ENCODE data around the gene GPR55. TPM values are rescaled to one million over a fixed set of nuclear protein-coding genes. Genes with fewer than 3 reads are reported as not detected.

The GPR55 gene
- total and polyA plus RNA-seq, 2 of the 4 experiments (the other 2 are of a cell fraction), result 0.03 TPM; not detected in 1

- Histone ChIP-seq H4K91ac (ENCODE audit: insufficient read depth, low read depth, low read length) (no peak overlapping the region), H3K23ac (ENCODE audit: low read depth, low read length) (no peak overlapping the region), H4K20me1 (ENCODE audit: insufficient read depth, low read length) (no peaks in the 10 kb centered on the region), H2AFZ (replicated peaks; ENCODE audit: low read length, poor library complexity) (no peak overlapping the region), H3K4me3 (ENCODE audit: insufficient read depth, low read depth, low read length) (0 out of 2 replicates have a peak overlapping the region, but pooled peaks have one; percentile 3), H3K36me3 (ENCODE audit: control insufficient read depth, insufficient read depth, low read length) (no peaks in the 10 kb centered on the region), H2BK120ac (ENCODE audit: low read depth, low read length) (no peak overlapping the region), H3K27ac (ENCODE audit: insufficient read depth, low read length) (no peak overlapping the region), H2AK5ac (ENCODE audit: low read depth, low read length) (no peak overlapping the region), H3K4me1 (ENCODE audit: control insufficient read depth, insufficient read depth, low read length) (0 out of 2 replicates have a peak, but pooled peaks cover 2% of the 10 kb centered on the region), H3K18ac (ENCODE audit: low read depth, low read length) (no peak overlapping the region), H3K4ac (ENCODE audit: low read depth, low read length) (no peak overlapping the region), H3K9me3 (ENCODE audit: control insufficient read depth, insufficient read depth, low read length) (no peaks in the 10 kb centered on the region), H3K27me3 (ENCODE audit: control insufficient read depth, insufficient read depth, low read length) (peaks cover 4% of the 10 kb centered on the region), H4K8ac (ENCODE audit: low read depth in 2 of 2, low read length in 2 of 2) (no peak overlapping the region), H2AK9ac (replicated peaks; ENCODE audit: low read depth, low read length, poor library complexity) (no peak overlapping the region), H2BK20ac (ENCODE audit: low read depth, low read length) (no peak overlapping the region), H4K5ac (ENCODE audit: low read depth, low read length) (no peak overlapping the region), H3K56ac (ENCODE audit: extremely low read depth, insufficient read depth, low read length) (no peak overlapping the region), H3K9ac (ENCODE audit: low read depth, low read length) (no peak overlapping the region), H3K79me1 (ENCODE audit: low read depth in 1 of 2, low read length in 2 of 2) (no peaks in the 10 kb centered on the region), H3K14ac (replicated peaks; ENCODE audit: low read depth, low read length) (no peak overlapping the region), H2BK5ac (ENCODE audit: low read depth, low read length, poor library complexity, severe bottlenecking) (no peak overlapping the region), H2BK15ac (ENCODE audit: low read depth, low read length) (no peak overlapping the region), H3K9me1 (ENCODE audit: insufficient read depth, low read length) (no peaks in the 10 kb centered on the region), H3K4me2 (ENCODE audit: low read depth, low read length) (no peak overlapping the region; the same call in 1 of the 2 replicates)
- intact Hi-C loops (cut with micrococcal nuclease), result no loop called here
- ATAC-seq (ENCODE audit: low read depth) (no peak), DNase-seq (no peak)
- no CpG with 5 or more reads among the region's 2 CpGs for WGBS, 2 experiments (ENCODE audit: extremely low coverage in 2 of 2, insufficient read length in 1 of 2)
- in situ Hi-C loops (cut with MboI; ENCODE audit: low sequenced_read_pairs), result no loop called here
- TF ChIP-seq CEBPB (IDR thresholded peaks at IDR 0.05; ENCODE audit: low read depth, low read length), result no peak
- TF ChIP-seq CTCF (conservative IDR thresholded peaks at IDR 0.05; ENCODE audit: low read depth, low read length), result no peak
- no peak for TF ChIP-seq RFX5 (IDR thresholded peaks at IDR 0.05; ENCODE audit: low read depth, low read length)
- TF ChIP-seq POLR2A (IDR thresholded peaks at IDR 0.05; ENCODE audit: low read depth, low read length), result no peak
- TF ChIP-seq RCOR1 (IDR thresholded peaks at IDR 0.05; ENCODE audit: insufficient replicate concordance, low read length), result no peak
- ChIA-PET CTCF (no interaction called here), POLR2A (ENCODE audit: unreplicated experiment) (no interaction called here)
- dilution Hi-C loops (cut with HindIII; ENCODE audit: low sequenced_read_pairs, unreplicated experiment), result no loop called here
- BruUV-seq (replicated peaks), result no TSS peak
Measured at GRCh38 chr2:230969659-230970015, 44.6 kb upstream of the GPR55 start.

Measured in IMR-90 (cell line).